Bronchial epithelial cell (primary cell): ENCODE results near the gene LRMDA. TPM values are rescaled to one million over a fixed set of nuclear protein-coding genes. Genes with fewer than 3 reads are reported as not detected.
A peak's percentile ranks its signal among the peaks of the same experiment; 100 is the strongest.

Experiments used
- DNase-seq: peaks from one replicate; pipeline ENCODE4 v3.0.0-alpha.2; 2010; ENCODE audit warnings: low read depth
- FAIRE-seq: peaks from 2 replicates; lab custom pipeline; 2011; peaks lifted over from hg19 to GRCh38; lab: Jason Lieb, UNC
- H3K27me3 ChIP-seq: 2 replicates; pipeline ENCODE4 v1.5.1; 2011; ENCODE audit warnings: low read length; ENCODE audit not compliant: control insufficient read depth, insufficient read depth
- H3K36me3 ChIP-seq: 2 replicates; pipeline ENCODE4 v1.5.1; 2011; ENCODE audit warnings: low read length; ENCODE audit not compliant: control insufficient read depth, insufficient read depth
- H3K4me3 ChIP-seq: 2 replicates; pipeline ENCODE4 v1.5.1; 2011; ENCODE audit warnings: mild to moderate bottlenecking, low read depth, low read length, control low read depth
- CTCF ChIP-seq: IDR thresholded peaks from 2 replicates; pipeline ENCODE4 v1.5.1; 2011; ENCODE audit warnings: mild to moderate bottlenecking, moderate library complexity, low read length, control low read depth, inconsistent platforms; ENCODE audit not compliant: insufficient read depth, severe bottlenecking
- total RNA-seq: library from RNA; depleted of rRNA; stranded (reverse); fragments of >200 nt; gene quantifications from 2 replicates; pipeline ENCODE4 v1.2.1, GENCODE V29; 2014

The LRMDA gene
- total RNA-seq, 1 donor from 2014 or later, result 1.6 TPM

- FAIRE-seq (no peak), DNase-seq (no peak)
- no peak for TF ChIP-seq CTCF
Observed at GRCh38 chr10:75565286-75566251, 134.1 kb downstream of the LRMDA start.

GRCh38 chr10:75568450-75569130 lies 137.2 kb downstream of the LRMDA start:
- no peaks in the 10 kb centered on the region for H3K36me3 ChIP-seq
- DNase-seq (peak; percentile 46), FAIRE-seq (no peak)
- no peak overlapping the region for H3K4me3 ChIP-seq
- H3K27me3 ChIP-seq, result no peaks in the 10 kb centered on the region
- TF ChIP-seq CTCF, result no peak

More at GRCh38 chr10:75565286-75566251, 134.1 kb downstream of the LRMDA start:
- no peaks in the 10 kb centered on the region for H3K27me3 ChIP-seq
- no peaks in the 10 kb centered on the region for H3K36me3 ChIP-seq
- no peak overlapping the region for H3K4me3 ChIP-seq

- Histone ChIP-seq H3K36me3 (no peaks in the 10 kb centered on the region), H3K4me3 (no peak overlapping the region), H3K27me3 (no peaks in the 10 kb centered on the region)
- no peak for FAIRE-seq
- no peak for DNase-seq
- TF ChIP-seq CTCF, result no peak
Observed at GRCh38 chr10:75569506-75569905, 138.1 kb downstream of the LRMDA start.

- no peak for FAIRE-seq
Observed at GRCh38 chr10:75572478-75572877, 141.1 kb downstream of the LRMDA start.

GRCh38 chr10:75575940-75576339 lies 144.5 kb downstream of the LRMDA start:
- FAIRE-seq (no peak), DNase-seq (no peak)
- TF ChIP-seq CTCF, result no peak
- Histone ChIP-seq H3K4me3 (no peak overlapping the region), H3K36me3 (no peaks in the 10 kb centered on the region), H3K27me3 (no peaks in the 10 kb centered on the region)

More at GRCh38 chr10:75572478-75572877, 141.1 kb downstream of the LRMDA start:
- no peak overlapping the region for H3K4me3 ChIP-seq
- H3K27me3 ChIP-seq, result no peaks in the 10 kb centered on the region
- no peak for DNase-seq
- H3K36me3 ChIP-seq, result no peaks in the 10 kb centered on the region
- no peak for TF ChIP-seq CTCF
